COR-L47 (cell line): ENCODE measurements around the gene PTPN21.
"Not testable (repeated sequence)": the region's sequence is repeated elsewhere in the genome, so short reads cannot be mapped to it uniquely, and the experiment has no call there.

ENCODE experiments used
- DNase-seq: peaks from one replicate; lab custom pipeline; 2025; lab: John Stamatoyannopoulos, UW

Gene PTPN21

DNA sequence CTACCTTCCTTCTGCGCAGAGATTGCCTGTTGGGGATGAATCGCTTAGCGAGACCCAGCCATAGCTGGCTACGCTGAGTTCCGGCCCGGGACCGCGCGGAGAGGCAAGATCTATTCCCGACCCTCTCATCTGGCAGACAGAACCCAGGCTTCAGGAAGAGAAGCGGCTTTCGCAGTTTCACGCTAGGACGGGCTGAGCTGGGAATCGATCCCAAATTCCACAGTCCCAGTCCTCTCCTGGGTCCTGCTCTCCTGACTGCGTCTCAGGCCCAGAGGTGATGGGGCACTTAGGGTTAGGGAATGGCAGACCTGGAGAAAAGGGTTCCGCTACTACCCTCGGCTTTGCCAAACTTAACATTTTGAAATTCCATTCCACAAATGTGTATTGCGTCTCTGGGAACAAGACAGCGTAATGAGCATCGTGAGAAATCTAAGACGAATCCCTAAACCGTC, 2.8 kb downstream of the PTPN21 start:
- DNase-seq, result no peak

DNA sequence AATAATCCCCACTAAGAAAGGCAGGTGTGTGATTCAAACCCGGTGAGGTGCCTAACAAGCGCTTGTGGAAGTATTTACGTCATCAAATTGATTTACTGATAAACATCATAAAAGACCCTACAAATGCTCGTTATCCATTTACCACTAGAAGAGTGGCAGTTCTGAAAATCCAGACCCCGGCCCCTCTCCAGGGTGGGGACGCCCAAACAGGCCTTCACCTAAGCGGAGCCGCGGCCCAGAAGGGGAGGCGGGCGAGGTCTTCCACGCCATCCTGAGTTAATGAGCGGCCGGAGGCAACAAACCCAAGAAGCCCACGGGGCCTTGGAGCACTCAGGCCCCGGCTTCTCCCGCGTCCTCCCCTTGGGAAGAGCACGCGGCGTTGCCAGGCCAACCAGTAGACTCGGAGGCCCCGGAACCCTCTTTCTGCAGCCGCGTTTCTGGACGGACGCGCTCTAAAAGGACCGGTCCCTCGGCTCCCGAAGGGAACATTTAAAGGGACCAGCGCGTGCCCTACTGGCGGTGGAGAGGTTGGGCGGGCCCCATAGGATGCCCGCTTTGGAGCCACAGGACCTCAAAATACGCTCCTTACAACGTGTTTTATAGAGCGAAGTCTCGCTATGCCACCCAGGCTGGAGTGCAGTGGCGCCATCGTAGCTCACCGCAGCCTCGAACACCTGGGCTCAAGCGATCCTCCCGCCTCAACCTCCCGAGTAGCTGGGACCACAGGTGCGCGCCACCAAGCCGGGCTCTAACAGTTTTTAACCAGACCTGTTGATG, 3.5 kb downstream of the PTPN21 start:
- peak; percentile 87 for DNase-seq

DNA sequence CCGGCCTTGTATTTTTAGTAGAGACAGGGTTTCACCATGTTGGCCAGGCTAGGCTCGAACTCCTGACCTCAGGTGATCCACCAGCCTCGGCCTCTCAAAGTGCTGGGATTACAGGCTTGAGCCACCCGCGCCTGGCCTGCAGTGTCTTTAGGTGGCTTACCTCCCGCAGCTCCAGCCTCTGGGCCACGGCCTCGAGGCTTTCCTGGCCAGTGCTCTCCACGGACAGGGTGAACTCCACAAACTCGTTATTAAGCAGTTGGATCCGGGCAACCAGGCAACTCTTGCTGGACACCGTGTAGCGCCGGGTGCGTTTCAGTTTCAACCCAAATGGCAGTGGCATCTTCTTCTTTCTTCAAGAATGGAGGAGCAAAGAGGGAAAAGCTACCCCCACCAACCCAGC, 4.7 kb downstream of the PTPN21 start:
- no peak for DNase-seq

DNA sequence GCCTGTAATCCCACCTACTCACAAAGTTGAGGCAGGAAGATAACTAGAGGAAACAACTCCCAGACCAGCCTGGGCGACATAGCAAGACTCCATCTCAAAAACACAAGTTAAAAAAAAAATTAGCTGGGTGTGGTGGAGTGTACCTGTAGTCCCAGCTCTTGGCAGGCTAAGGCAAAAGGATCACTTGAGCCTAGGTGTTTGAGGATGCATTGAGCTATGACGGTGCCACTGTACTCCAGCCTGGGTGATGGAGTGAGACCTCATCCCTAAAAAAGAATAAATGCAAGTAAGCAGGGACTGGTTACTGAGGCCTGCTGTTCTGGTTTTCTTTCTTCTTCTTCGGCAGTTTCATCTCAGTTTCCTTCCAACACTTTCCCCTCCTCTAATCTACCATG, 7.4 kb downstream of the PTPN21 start:
- DNase-seq, result no peak

DNA sequence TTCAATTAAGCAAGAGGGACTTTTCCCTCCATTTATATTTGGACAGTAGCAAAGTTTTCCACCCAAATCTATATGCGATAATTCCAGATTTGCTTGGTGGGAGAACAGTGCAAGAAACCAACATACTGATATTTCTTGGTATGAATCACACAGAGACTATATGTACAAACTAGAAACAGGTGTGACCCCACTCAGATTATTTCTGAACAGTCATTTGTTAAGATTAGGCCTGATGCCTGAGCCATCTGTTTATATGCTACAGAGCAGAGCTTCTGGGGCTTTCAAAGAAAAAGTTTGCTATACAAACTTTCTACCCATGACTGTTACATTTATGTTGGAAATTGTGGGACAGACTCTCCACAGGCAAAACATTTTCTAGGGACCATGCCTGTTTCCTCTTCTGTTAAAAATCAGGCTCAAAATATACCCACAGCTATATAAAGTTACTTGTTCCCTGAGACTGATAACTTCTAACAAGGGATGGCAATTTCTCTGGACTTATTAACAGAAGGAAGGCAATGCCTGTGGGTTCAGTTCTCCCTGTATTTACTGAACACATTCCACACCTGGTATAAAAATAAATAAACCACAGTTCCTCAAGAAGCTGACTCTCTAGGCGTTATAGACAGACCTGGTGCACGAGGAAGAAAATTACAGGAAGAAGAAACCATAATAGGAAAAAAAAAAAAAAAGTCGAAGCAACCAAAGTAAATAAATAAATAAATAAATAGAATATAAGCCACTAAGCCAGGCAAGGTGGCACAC, 8.0 kb downstream of the PTPN21 start:
- no peak for DNase-seq

DNA sequence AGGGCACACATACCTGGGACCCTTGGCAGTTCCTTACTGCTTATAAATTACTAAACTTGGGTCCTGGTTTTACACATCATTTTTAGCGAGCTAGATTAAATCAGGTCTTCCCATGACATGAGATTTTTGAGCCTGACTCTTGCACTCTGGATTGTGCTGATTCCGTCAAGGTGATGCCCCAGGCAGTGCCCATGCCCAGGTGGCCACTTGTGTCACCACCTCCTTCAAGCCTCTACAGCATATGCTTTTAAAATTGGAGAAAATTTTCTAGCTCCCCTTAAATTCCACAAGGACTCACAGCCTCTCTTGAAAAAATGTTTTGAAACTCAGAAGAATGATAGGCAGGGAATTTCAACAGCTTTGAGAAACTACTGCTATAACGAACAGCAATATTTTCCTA, 9.6 kb downstream of the PTPN21 start:
- DNase-seq, result no peak

DNA sequence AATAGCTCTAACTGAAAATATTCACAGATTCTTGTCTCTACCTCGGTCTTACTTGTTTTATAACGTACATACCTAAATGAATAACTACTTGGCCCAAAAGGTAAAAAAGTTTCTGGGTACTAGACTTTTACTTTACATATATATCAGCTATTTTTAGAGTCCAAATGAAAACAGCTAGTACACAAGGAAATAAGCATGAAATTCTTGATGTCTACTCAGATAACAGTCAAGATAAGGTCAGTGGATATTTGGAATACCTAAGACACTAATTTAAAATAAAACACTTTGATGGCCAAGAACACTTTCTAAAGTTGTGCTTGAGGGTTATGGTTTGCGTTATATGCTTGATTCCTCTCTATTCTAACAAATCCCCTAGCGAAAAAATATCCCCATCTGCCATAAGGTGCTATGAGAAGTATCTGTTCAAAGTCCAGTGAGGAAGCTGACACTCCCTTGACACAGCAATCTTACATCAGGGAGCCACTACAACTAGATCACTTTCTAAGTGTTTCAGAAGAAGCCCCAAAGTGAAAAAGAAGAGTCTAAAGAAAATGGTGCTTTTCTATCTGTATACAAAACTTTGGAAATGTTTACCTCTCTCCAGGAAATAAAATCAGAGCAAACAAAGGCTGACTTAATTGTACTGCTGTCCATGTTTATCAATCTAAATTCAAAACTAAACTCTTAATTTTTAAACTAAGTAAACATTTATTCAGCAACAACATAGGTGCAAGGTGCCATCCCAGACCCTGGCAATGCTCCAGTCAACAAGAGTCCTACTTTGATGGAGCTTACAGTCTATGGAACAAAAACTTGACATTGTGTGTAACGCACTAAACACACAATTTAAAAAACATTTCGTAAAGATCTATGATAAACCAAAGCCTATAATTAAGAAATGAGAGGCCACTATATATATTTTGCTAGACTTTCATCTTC, 11.7 kb downstream of the PTPN21 start:
- DNase-seq, result peak; percentile 22

DNA sequence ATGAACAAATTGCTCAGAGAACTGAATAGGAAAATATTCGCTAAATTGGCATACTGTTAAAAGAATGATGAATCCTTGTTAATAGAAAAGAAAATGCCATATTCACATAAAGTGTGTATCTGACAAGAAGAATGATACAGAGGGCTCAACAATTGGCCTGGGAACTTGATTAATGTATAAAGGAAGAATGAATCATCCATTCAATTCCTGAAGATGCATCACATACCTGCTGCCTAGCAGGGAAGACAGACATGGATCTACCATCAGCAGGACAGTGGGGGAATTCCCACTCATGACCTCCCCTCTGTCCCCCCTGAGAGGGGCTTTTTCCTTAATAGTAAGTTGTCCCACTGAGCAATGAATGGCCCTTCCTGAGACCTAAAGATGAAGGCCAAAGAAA, 13.5 kb downstream of the PTPN21 start:
- DNase-seq, result no peak

DNA sequence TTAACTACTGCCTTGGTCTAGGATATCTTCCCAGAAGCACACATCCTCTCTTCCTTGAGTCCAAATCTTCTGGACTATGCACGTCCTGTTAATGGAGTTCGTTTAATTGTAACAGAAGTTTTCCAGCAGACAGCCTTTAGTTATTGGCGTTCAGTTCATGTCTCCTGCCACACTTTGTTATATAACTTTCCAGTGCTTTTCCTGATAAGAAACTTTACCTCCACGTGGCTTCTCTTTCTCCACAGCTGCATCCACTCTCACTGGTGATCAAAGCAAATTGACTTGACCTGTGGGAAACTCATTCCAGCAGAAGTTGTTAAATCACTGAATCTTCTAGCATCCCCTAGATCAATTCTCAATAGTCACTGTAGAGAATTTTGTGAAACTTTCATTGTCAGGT, 19.0 kb downstream of the PTPN21 start:
- DNase-seq, result no peak

DNA sequence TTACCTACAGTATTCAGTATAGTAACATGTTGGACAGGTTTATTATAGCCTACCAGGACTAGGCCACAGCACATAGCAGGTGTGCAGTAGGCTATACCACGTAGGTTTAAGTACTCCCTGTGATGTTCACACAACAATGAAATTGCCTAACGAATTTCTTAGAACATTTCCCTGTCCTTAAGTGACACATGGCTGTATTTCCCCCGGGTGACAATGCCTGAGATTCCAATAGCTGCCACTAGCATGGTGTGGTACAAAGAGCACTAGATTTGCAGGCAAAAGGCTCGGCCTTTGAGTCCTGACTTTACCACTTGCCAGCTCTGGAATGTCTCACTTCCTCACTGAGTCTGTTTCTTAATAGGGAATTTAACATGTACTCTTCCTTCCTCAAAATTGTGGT, 19.7 kb downstream of the PTPN21 start:
- no peak for DNase-seq

DNA sequence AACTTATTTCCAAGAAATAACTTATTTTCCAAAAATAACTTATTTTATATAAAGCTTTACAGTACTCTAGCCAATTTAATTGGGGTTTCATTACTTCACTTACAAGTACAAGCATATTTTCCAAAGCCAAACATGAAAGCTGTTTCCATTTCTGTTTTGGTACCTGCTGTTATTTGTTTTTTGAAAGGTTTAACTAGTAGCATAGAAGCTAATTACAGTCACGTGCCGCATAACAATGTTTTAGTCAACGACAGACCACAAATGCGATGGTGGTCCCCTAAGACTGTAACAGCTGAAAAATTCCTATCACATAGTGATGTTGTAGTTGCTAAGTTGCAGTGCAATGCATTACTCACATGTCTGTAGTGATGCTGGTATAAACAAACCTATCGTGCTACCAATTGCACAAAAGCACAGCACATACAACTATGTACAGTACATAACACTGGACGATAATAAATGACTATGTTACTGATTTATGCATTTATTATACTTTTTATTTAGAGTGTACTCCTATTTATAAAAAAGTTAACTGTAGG, 21.7 kb downstream of the PTPN21 start:
- no peak for DNase-seq

DNA sequence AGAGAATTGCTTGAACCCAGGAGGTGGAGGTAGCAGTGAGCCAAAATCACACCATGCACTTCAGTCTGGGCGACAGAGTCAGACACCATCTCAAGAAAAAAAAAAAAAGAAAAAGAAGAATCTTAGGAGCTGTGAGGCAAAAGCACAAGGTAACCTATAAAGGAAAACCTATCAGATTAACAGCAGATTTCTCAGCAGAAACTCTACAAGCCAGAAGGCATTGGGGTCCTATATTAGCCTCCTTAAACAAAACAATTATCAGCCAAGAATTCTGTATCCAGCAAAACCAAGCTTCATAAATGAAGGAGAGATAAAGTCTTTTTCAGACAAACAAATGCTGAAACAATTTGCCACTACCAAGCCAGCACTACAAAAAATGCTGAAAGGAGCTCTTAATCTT, 24.9 kb downstream of the PTPN21 start:
- not testable (repeated sequence) for DNase-seq

DNA sequence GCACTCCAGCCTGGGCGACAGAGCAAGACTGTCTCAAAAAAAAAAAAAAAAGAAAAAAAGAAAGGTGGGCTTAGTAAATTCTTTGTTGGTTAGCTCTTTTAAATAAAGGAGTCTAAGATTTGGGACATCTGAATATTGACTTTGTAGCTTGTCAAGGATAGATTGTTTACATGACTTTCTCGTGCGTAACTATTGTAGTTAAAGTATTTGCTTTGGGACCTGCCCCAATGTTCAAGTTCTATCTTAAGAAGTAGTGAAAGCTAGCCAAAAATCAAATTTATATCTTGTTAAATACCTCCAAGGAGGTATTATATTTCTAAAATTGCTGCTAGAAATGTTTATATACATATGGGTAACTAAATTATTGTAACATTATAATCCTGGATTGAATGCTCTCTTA, 32.4 kb downstream of the PTPN21 start:
- DNase-seq, result no peak

DNA sequence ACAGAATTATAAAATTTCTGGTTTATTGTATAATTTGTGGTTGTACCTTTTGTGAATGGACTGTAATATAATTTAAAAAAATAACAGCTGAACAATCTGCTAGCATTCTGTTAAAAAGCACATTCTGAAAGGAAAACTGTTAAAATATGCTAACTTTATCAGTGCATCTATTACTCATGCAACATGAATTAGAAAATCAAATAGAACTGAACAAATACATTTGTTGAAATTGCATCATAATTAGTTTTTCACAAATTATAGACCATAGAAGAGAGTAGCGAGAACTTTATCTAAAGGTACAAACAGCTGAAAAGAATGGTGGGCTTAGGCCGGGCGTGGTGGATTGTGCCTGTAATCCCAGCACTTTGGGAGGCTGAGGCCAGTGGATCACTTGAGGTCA, 33.0 kb downstream of the PTPN21 start:
- no peak for DNase-seq

DNA sequence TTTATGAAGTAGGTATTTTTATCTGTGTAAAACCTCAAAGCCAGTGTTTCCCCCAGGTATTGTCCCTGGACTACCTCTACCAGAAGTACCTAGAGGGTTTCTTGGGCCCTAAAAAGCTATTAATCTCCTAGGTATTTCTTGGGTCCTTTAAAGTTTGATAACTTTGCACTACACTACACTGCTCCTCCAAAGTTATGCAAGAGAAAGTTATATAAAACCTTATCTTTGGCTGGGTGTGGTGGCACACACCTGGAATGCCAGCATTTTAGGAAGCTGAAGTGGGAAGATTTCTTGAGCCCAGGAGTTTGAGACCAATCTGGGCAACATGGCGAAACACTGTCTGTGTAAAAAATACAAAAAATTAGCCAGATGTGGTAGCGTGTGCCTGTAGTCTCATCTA, 34.9 kb downstream of the PTPN21 start:
- no peak for DNase-seq

DNA sequence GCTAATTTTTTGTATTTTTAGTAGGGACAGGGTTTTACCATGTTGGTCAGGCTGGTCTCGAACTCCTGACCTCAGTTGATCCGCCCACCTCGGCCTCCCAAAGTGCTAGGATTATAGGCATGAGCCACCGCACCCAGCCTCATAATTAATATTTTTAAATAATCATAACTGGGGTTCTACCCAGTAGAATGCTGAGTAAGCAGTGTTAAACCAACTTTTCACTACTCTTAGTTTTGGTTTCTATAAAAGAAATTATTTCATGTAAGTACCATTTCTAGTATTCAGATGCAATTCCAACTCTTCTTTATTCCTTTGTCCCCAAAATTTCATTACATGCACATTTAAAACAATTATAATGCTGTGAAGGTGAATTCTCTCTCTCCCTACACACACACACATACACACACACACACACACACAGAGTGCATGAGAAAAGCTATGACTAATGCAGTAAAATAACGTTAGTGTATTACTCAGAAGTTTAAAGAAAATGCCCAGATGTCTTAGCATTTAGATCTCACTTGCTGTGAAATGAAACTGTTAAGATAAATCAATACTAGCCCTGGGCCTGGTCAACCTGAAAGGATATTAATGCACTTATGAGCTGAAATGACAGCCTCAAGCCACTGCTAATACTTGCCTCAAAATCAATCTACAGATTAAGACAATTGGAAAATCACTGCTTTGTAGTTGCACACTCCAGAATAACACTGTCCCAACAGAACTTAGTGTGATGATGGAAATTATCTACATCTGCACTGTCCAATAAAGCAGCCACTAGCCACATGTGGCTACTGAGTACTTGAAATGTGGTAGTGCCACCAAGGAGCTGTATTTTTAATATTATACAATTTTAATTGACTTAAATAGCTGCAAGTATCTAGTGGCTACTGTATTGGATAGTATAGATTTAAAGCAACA, 36.0 kb downstream of the PTPN21 start:
- DNase-seq, result no peak

DNA sequence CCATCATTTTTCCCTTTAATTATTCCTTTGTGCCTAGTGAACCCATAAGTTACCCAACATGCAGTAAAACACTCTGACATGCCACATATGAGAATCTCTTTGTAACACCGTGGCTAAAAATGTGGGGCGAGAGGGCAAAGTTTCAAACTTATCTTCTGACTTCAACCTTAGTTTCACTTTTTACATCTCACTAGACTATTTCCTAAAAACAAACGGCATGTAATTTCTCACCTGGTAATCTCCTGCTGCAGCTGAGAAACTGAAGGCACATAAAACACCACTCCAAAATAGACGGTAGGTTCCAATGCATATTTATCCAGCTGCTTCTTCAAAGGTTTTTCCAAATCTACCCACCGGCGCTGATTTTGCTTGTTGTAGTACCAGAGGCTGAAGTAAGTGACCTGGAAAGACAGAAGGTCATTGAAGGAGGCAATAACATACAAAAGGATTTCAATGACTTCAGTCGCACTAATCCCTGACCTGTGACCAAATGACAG, 37.9 kb downstream of the PTPN21 start:
- DNase-seq, result no peak

DNA sequence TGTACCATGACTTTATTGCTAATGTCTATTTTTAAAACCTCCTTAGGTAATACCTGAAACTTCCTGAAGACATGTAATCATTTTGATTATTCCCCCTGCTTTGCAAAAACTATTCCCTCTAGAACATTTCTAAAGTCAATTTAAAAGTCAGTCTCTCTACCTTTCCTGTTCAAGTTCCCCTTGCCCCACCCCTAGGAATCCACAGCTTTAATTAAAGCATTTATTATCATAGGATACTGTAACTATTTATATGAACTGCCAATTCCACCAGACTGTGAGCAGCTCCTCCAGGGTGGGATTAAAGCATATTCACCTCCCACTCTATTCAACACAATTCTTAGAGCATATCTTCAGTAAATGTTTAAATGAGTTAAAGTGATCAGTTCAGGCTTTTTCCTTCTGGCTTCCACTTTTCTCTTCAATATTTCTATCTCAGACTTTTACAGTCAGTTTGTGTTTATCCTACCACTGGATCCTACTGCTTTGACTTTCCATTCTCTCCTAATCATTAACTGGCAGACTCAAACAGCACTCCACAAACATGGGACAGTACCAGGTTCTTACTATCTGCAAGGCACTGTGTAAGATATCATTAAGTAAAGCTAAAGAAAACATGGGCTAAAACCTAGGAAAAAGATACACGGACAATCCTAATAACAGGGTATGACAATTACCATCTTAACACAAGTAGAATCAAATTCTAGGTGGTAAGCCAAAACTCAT, 39.1 kb downstream of the PTPN21 start:
- DNase-seq, result no peak

DNA sequence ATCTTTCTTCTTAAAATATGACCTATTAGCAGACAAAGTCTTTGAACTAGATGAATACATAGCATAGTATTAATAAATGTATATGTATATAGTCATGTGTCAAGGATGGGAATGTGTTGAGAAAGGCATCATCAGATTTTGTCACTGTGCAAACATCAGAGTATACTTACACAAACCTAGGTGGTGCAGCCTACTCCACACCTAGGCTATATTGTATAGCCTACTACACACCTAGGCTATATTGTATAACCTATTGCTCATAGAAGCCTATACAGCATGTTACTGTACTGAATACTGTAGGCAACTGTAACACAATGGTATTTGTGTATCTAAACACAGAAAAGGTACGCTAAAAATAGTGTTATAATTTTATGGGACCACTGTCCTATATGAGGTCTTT, 47.6 kb downstream of the PTPN21 start:
- no peak for DNase-seq

DNA sequence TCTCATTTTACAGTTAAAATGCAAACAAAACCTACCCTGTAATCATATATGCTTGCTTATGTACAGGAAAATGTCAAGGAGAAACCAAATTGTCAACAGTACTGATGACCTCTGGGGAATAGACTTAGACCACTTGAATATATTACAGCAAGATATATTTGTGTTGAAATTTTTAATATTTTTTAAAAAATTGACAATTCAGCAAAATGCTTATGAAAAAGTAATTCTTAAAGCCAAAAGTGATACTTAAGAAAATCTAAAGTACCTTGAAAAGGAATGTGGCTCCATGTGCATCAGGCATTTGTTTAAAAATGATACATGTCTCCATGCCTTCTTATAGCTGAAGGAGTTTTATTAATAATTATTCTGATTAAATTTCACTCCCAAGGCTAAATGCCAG, 49.2 kb downstream of the PTPN21 start:
- DNase-seq, result no peak
